Measurements from ENCODE around the gene MBL2.

Gene MBL2

GRCh38 chr10:52756966-52757365 is 15.6 kb downstream of the MBL2 start:
- no peaks in the 10 kb centered on the region for H3K36me3 ChIP-seq (ENCODE audit: control insufficient read depth in 2 of 2, insufficient read depth in 1 of 2, low read length in 2 of 2)
- no peak overlapping the region for H3K27ac ChIP-seq (ENCODE audit: extremely low read depth, low read depth, low read length)
- ChIA-PET CTCF (no interaction called here), POLR2A (no interaction called here)
- no peak overlapping the region for H3K4me3 ChIP-seq (ENCODE audit: low read depth, low read length)
- no peak for TF ChIP-seq ZNF404 (tag by site-specific recombination; IDR thresholded peaks at IDR 0.05)
- TF ChIP-seq ZNF626 (tag by site-specific recombination; IDR thresholded peaks at IDR 0.05): no peak
- no peak for TF ChIP-seq ZNF776 (tag by site-specific recombination; IDR thresholded peaks at IDR 0.05; ENCODE audit: borderline replicate concordance)
- no peak for TF ChIP-seq ZBTB6 (tag by site-specific recombination; IDR thresholded peaks at IDR 0.05)
- no peak for TF ChIP-seq ZNF624 (tag by site-specific recombination; IDR thresholded peaks at IDR 0.05)
- TF ChIP-seq ZNF677 (tag by site-specific recombination; IDR thresholded peaks at IDR 0.05): no peak
- TF ChIP-seq ZNF132 (tag by site-specific recombination; IDR thresholded peaks at IDR 0.05; ENCODE audit: borderline replicate concordance): no peak
- TF ChIP-seq KLF17 (tag by site-specific recombination; IDR thresholded peaks at IDR 0.05): no peak
- no peak for TF ChIP-seq PRDM6 (tag by site-specific recombination; IDR thresholded peaks at IDR 0.05)
- H3K4me1 ChIP-seq (ENCODE audit: control insufficient read depth, insufficient read depth, low read length): no peaks in the 10 kb centered on the region
- no peaks in the 10 kb centered on the region for H3K9me3 ChIP-seq (ENCODE audit: control insufficient read depth, insufficient read depth, low read depth, low read length)

- H3K36me3 ChIP-seq (ENCODE audit: control insufficient read depth in 2 of 2, insufficient read depth in 1 of 2, low read length in 2 of 2): no peaks in the 10 kb centered on the region
- H3K4me3 ChIP-seq (ENCODE audit: low read depth, low read length): no peak overlapping the region
- ChIA-PET POLR2A (no interaction called here), CTCF (interaction anchor here (1.0 to 2.0 kb wide), 2 partner anchors 15 to 24 kb away, joined by 3 to 7 read pairs; no protein-coding TSS in a partner anchor)
- no peaks in the 10 kb centered on the region for H3K9me3 ChIP-seq (ENCODE audit: control insufficient read depth, insufficient read depth, low read depth, low read length)
- H3K4me1 ChIP-seq (ENCODE audit: control insufficient read depth, insufficient read depth, low read length): no peaks in the 10 kb centered on the region
- H3K27ac ChIP-seq (ENCODE audit: extremely low read depth, low read depth, low read length): no peak overlapping the region
- TF ChIP-seq ZNF629 (tag by site-specific recombination; IDR thresholded peaks at IDR 0.05): no peak
- no peak for TF ChIP-seq ZFP37 (tag by site-specific recombination; IDR thresholded peaks at IDR 0.05)
- TF ChIP-seq ZNF146 (tag by site-specific recombination; IDR thresholded peaks at IDR 0.05): no peak
- no peak for TF ChIP-seq ZNF398 (tag by site-specific recombination; IDR thresholded peaks at IDR 0.05)
- TF ChIP-seq ZNF449 (tag by site-specific recombination; IDR thresholded peaks at IDR 0.05): no peak
- no peak for TF ChIP-seq TRIM28 (IDR thresholded peaks at IDR 0.05; ENCODE audit: borderline replicate concordance, low read length)
- TF ChIP-seq GLI4 (tag by site-specific recombination; IDR thresholded peaks at IDR 0.05): no peak
- TF ChIP-seq ZNF596 (tag by site-specific recombination; IDR thresholded peaks at IDR 0.05): no peak
- no peak for TF ChIP-seq ZNF280C (tag by site-specific recombination; IDR thresholded peaks at IDR 0.05)
- no peak for TF ChIP-seq ZEB2 (tag by site-specific recombination; IDR thresholded peaks at IDR 0.05)
- no peak for TF ChIP-seq ZNF473 (tag by site-specific recombination; IDR thresholded peaks at IDR 0.05)
- no peak for TF ChIP-seq PATZ1 (tag by site-specific recombination; IDR thresholded peaks at IDR 0.05)
- no peak for TF ChIP-seq ZNF510 (tag by site-specific recombination; IDR thresholded peaks at IDR 0.05; ENCODE audit: insufficient replicate concordance)
- no peak for TF ChIP-seq ZNF561 (tag by site-specific recombination; IDR thresholded peaks at IDR 0.05; ENCODE audit: borderline replicate concordance)
- no peak for TF ChIP-seq ZNF701 (tag by site-specific recombination; IDR thresholded peaks at IDR 0.05)
Observed at GRCh38 chr10:52756295-52756694, 16.3 kb downstream of the MBL2 start.

All from HEK293 (cell line).